GM12865 (cell line): ENCODE results near the gene NUAK2.

Experiments used
- DNase-seq: peaks from one replicate; pipeline ENCODE4 v3.0.0; 2010; ENCODE audit warnings: low read depth
- H3K4me3 ChIP-seq: 2 replicates; pipeline ENCODE4 v1.5.1; 2011; ENCODE audit warnings: mild to moderate bottlenecking, low read depth, low read length, control low read depth
- TF ChIP-seq, protein P1 (sequence below): IDR thresholded peaks from 2 replicates; pipeline ENCODE4 v1.5.1; 2011; ENCODE audit warnings: low read length, control low read depth, low read depth, inconsistent platforms; ENCODE audit not compliant: insufficient read depth; ENCODE audit errors: missing control alignments

The NUAK2 gene

GRCh38 chr1:205296154-205296553, 25.4 kb downstream of the NUAK2 start:
- DNase-seq = no peak
- H3K4me3 ChIP-seq = no peak overlapping the region
- TF ChIP-seq, protein P1, sequence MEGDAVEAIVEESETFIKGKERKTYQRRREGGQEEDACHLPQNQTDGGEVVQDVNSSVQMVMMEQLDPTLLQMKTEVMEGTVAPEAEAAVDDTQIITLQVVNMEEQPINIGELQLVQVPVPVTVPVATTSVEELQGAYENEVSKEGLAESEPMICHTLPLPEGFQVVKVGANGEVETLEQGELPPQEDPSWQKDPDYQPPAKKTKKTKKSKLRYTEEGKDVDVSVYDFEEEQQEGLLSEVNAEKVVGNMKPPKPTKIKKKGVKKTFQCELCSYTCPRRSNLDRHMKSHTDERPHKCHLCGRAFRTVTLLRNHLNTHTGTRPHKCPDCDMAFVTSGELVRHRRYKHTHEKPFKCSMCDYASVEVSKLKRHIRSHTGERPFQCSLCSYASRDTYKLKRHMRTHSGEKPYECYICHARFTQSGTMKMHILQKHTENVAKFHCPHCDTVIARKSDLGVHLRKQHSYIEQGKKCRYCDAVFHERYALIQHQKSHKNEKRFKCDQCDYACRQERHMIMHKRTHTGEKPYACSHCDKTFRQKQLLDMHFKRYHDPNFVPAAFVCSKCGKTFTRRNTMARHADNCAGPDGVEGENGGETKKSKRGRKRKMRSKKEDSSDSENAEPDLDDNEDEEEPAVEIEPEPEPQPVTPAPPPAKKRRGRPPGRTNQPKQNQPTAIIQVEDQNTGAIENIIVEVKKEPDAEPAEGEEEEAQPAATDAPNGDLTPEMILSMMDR = no peak

DNA sequence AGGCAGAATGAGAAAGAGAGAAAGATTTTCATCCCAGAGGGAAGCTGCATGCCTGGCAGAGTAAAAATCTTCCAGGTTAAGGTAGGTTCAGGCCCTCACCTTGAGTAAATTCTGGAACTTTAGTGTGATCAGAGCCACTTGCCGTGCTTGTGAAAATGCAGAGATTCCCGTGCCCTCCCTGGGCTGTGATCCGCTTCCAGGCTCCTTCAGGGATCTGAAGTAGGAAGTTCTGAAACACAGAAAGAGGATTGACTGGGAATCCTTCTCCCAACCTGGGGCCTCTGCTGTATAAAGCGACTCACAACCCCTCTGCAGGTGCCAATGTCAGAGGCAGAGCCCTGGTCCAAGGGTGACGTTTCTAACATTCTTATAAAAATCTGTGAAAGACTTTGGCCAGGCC, 26.6 kb downstream of the NUAK2 start:
- no peak overlapping the region for H3K4me3 ChIP-seq
- DNase-seq = no peak
- TF ChIP-seq, protein P1 = no peak

- no peak overlapping the region for H3K4me3 ChIP-seq
- no peak for DNase-seq
- TF ChIP-seq, protein P1 = no peak
Observed at GRCh38 chr1:205294175-205294917, 27.2 kb downstream of the NUAK2 start.

DNA sequence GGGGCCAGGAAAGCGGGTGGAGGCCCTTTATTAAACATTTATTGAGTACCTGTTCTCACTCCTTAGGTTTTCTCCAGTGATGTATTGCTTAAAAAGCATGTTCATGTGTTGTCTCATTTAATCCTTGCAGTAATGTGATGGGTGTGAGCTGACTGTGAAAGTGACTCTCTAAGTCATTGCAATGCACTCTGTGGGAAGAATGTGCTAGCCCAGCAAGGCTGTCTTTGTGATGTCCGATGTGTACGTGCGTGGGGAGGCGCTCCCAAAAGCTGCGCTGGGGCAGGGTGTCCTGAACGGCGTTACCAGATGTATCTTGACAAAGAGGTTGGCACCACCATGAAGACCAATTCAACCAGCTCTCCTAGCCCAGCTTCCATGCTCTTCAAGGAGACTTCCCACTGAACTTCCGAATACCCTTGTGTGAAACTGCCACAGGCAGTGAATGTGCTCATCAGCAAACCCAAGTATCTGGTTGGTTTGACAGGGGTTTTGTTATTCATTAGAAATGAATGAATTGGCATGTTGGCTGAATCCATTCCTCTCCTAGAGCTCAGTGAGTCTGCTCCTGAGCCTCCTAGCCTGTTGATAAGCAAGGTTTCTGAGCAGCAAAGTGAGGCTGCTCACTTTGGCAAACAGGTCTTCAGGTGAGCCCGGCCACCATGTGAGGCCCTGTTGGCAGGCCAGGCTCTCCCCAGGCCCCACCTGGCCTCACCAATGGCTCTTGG, 28.0 kb downstream of the NUAK2 start:
- no peak for DNase-seq
- H3K4me3 ChIP-seq = no peak overlapping the region
- TF ChIP-seq, protein P1 = no peak

DNA sequence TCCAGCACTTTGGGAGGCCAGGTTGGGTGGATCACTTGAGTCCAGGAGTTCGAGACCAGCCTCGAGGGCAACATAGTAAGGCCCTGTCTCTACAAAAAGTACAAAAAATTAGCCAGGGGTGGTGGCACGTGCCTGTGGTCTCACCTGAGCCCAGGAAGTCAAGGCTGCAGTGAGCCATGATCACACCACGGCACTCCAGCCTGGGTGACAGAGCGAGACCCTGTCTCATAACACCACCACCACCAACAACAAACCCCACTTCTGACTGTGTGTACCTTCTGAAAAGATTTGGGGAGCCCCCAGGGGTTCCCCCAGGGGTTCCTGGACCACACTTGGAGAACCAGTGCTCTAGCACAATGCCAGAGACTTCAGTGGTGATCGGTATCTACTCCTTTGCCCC, 29.9 kb downstream of the NUAK2 start:
- DNase-seq = no peak
- no peak overlapping the region for H3K4me3 ChIP-seq

GRCh38 chr1:205287767-205288559, 33.6 kb downstream of the NUAK2 start:
- no peak overlapping the region; the same call in 1 of the 2 replicates for H3K4me3 ChIP-seq
- TF ChIP-seq, protein P1 = no peak
- DNase-seq = peak; percentile 98

More for the DNA sequence above, 29.9 kb downstream of the NUAK2 start:
- TF ChIP-seq, protein P1 = no peak
